Loucy (cell line): ENCODE measurements around the gene VSIG10.

Experiments used
- CTCF ChIP-seq: fragments of 200-600 bp; sonication (generic); conservative IDR thresholded peaks from 2 replicates; pipeline ENCODE4 v1.5.1; 2014; ENCODE audit warnings: mild to moderate bottlenecking, antibody characterized with exemption, low read length
- EZH2phosphoT487 ChIP-seq: fragments of 200-600 bp; IDR thresholded peaks from 2 replicates; pipeline ENCODE4 v1.6.1; 2018; ENCODE audit warnings: antibody characterized with exemption, mild to moderate bottlenecking, moderate library complexity, borderline replicate concordance

- TF ChIP-seq CTCF (no peak), EZH2phosphoT487 (no peak)
Measured at GRCh38 chr12:118098911-118099671, 4.7 kb downstream of the VSIG10 start.
